ENCODE results near the gene ASPRV1.

ASPRV1 gene

DNA sequence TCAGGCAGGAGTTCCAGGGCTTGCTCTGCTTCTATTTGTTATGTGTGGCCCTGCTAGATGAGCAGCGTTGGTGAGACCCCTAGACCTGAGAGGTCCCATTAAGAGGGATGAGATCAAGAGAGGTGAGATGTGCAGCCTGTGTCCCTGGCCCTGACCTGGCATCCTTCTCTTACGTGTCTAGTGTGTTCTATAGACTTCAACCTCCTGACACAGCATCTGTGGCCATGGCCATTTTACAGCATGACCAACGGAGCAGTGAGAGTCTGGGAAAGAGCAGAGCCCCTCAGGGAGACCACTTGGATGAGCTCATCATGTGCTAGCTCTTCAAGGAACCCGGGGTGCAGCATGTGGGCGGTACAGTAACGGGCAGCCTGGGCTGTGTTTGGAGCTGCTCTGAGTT, 32.7 kb upstream of the ASPRV1 start:
- H3K4me3 ChIP-seq (ENCODE audit: insufficient read length, low read depth), result no peak overlapping the region
- H3K4me1 ChIP-seq (ENCODE audit: insufficient read depth, insufficient read length), result peaks cover 2% of the 10 kb centered on the region
- no peak for DNase-seq (ENCODE audit: low read depth, low spot score)
- no peaks in the 10 kb centered on the region for H3K9me3 ChIP-seq (ENCODE audit: insufficient read depth, low read length)
- H3K9ac ChIP-seq (ENCODE audit: insufficient read length, low read depth), result no peak overlapping the region
- no peaks in the 10 kb centered on the region for H3K36me3 ChIP-seq (ENCODE audit: insufficient read depth, insufficient read length, low read length)
- TF ChIP-seq SUZ12 (IDR thresholded peaks at IDR 0.05; ENCODE audit: extremely low read depth, insufficient read depth, insufficient read length) (no peak), YY1 (IDR thresholded peaks at IDR 0.05; ENCODE audit: insufficient read depth, insufficient read length) (no peak), ZNF274 (IDR thresholded peaks at IDR 0.05; ENCODE audit: low read depth, low read length) (no peak)
- no peaks in the 10 kb centered on the region for H3K27me3 ChIP-seq (ENCODE audit: insufficient read depth, insufficient read length)

DNA sequence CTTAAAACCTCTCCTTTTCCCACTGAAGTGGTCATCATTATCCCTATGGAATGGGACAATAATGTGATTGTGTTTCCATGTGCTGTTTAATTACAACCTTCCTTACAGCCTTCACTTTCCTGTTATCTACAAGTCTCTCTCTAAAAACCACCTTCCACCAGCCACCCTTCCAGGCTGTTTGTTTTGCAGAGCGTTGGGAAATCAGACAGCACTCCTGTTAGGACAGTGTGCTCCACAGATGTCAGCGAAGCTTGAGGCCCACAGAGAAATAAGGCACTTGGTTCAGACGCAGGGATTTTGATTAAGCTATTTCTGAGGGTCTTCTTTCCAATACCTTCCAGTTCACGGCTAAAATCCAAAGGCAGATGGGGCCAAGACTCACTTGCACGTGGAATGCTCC, 32.3 kb upstream of the ASPRV1 start:
- Histone ChIP-seq H3K4me1 (ENCODE audit: insufficient read depth, insufficient read length) (peaks cover 2% of the 10 kb centered on the region), H3K36me3 (ENCODE audit: insufficient read depth, insufficient read length, low read length) (no peaks in the 10 kb centered on the region), H3K27me3 (ENCODE audit: insufficient read depth, insufficient read length) (no peaks in the 10 kb centered on the region), H3K9me3 (ENCODE audit: insufficient read depth, low read length) (no peaks in the 10 kb centered on the region), H3K9ac (ENCODE audit: insufficient read length, low read depth) (no peak overlapping the region), H3K4me3 (ENCODE audit: insufficient read length, low read depth) (no peak overlapping the region)
- no peak for TF ChIP-seq SUZ12 (IDR thresholded peaks at IDR 0.05; ENCODE audit: extremely low read depth, insufficient read depth, insufficient read length)
- TF ChIP-seq ZNF274 (IDR thresholded peaks at IDR 0.05; ENCODE audit: low read depth, low read length), result no peak
- TF ChIP-seq YY1 (IDR thresholded peaks at IDR 0.05; ENCODE audit: insufficient read depth, insufficient read length), result no peak
- no peak for DNase-seq (ENCODE audit: low read depth, low spot score)

DNA sequence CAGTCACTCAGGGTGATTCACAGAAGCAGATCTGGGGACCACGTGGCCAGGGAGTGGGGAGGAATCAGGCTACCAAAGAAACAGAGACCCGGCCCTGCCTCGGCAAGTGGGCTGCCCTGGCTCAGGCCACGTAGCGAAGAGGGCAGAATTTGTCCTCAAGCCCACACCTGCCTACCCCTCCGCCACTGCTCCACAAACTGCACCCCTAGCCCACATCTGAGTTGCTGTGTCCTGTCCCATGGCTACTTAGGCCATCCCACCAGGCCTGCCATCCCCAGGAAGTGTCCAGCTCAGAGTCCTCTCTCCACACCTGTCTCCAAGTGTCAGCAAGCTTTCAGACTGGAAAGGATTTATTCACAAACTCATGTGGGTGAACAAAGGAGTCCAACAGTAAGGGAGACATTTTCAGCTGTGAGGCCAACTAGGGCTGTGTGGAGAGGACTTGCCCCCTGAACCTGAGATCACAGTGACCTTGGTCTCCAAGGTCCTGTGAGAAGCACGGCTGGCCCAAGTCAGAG, 31.7 kb upstream of the ASPRV1 start:
- Histone ChIP-seq H3K36me3 (ENCODE audit: insufficient read depth, insufficient read length, low read length) (no peaks in the 10 kb centered on the region), H3K9ac (ENCODE audit: insufficient read length, low read depth) (no peak overlapping the region), H3K9me3 (ENCODE audit: insufficient read depth, low read length) (no peaks in the 10 kb centered on the region), H3K4me3 (ENCODE audit: insufficient read length, low read depth) (no peak overlapping the region), H3K4me1 (ENCODE audit: insufficient read depth, insufficient read length) (peaks cover 2% of the 10 kb centered on the region), H3K27me3 (ENCODE audit: insufficient read depth, insufficient read length) (no peaks in the 10 kb centered on the region)
- DNase-seq (ENCODE audit: low read depth, low spot score), result no peak
- no peak for TF ChIP-seq YY1 (IDR thresholded peaks at IDR 0.05; ENCODE audit: insufficient read depth, insufficient read length)

DNA sequence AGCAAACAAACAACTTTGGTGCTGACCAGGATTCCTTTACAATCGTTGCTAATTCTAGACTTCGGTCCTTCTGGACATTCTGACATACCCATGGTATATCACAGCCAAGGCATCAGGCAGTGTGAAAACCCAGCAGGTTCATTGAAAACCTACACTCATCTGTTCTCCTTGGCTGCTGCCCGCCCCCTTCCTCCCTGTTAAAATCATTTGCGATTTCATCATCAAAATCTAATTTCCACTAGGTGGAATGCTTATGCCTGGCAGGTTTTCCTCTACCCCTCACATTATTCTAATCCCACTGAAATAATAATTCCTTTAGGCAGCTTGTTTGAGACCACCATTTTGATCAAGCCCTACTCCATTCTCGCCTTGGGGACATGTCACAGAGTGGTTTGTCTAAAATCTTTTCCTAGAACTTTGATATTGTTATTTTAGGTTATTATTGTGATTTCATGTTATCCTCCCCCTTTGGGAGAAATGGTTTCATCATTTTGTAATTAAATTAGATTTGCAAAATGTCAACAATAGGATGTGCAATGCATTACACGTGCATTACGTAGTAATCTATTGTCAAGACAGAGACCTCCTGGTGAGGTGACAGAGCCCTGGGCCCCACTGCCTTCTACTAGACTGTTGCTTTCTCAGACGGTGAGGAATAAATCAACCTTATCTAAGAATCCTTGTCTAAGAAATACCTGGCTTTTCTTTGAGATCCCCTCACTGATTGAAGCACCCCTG, 31.0 kb upstream of the ASPRV1 start:
- Histone ChIP-seq H3K4me3 (ENCODE audit: insufficient read length, low read depth) (no peak overlapping the region), H3K4me1 (ENCODE audit: insufficient read depth, insufficient read length) (peaks cover 2% of the 10 kb centered on the region), H3K36me3 (ENCODE audit: insufficient read depth, insufficient read length, low read length) (no peaks in the 10 kb centered on the region), H3K9ac (ENCODE audit: insufficient read length, low read depth) (no peak overlapping the region), H3K27me3 (ENCODE audit: insufficient read depth, insufficient read length) (no peaks in the 10 kb centered on the region), H3K9me3 (ENCODE audit: insufficient read depth, low read length) (no peaks in the 10 kb centered on the region)
- DNase-seq (ENCODE audit: low read depth, low spot score), result no peak
- no peak for TF ChIP-seq YY1 (IDR thresholded peaks at IDR 0.05; ENCODE audit: insufficient read depth, insufficient read length)
- TF ChIP-seq ZNF274 (IDR thresholded peaks at IDR 0.05; ENCODE audit: low read depth, low read length), result no peak
- TF ChIP-seq SUZ12 (IDR thresholded peaks at IDR 0.05; ENCODE audit: extremely low read depth, insufficient read depth, insufficient read length), result no peak

DNA sequence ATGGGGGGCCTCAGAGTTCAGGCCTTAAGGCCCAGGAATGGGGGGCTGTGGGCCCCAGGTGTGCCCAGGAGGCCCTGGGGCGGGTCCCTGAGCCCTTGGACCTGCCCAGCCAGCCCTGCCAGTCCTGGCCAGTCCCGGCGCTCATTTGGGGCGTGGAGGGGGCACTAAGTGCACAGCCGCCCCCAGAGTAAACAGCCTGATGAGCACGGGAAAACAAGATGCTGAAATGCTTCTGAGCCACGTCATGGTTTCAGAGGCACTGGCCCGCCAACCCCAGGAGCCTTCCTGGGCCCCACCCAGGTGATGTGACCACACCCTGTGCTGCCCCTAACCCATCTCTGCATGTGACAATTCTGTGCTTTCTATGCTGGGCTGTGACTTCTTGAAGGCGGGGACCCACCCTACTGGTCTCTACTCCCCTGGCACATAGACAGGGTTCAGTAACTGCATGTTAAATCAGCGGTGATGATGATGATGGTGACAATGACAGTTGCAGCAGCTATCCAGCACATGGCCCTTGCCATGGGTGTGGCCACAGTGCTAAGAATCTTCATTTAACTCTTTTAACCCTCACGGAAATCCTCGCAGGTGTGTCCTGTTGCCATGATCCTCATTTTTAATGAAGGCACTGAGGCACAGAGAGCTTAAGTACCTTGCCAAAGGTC, 28.1 kb upstream of the ASPRV1 start:
- Histone ChIP-seq H3K4me3 (ENCODE audit: insufficient read length, low read depth) (no peak overlapping the region), H3K36me3 (ENCODE audit: insufficient read depth, insufficient read length, low read length) (no peaks in the 10 kb centered on the region), H3K9me3 (ENCODE audit: insufficient read depth, low read length) (no peaks in the 10 kb centered on the region), H3K27me3 (ENCODE audit: insufficient read depth, insufficient read length) (no peaks in the 10 kb centered on the region), H3K9ac (ENCODE audit: insufficient read length, low read depth) (no peak overlapping the region), H3K4me1 (ENCODE audit: insufficient read depth, insufficient read length) (no peaks in the 10 kb centered on the region)
- TF ChIP-seq SUZ12 (IDR thresholded peaks at IDR 0.05; ENCODE audit: extremely low read depth, insufficient read depth, insufficient read length) (no peak), YY1 (IDR thresholded peaks at IDR 0.05; ENCODE audit: insufficient read depth, insufficient read length) (no peak), ZNF274 (IDR thresholded peaks at IDR 0.05; ENCODE audit: low read depth, low read length) (no peak)
- no peak for DNase-seq (ENCODE audit: low read depth, low spot score)

DNA sequence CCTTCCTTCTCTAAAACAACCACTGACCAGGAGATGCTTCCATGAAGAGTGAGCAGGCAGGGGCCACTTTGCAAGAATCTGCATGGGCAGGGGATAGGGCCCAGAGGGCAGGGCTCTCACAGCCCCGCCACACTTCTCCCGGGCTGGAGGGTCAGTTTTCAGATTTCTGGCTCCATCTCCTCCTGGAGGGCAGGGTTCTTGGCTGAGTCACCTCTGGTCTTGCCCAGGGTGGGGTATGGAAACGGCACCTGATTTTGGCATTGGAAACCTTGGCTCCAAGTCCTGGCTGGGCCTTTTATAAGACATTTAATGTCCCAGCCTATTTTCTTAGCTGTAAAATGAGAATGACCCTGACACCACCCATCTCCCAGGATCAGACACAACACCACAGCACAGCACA, 27.6 kb upstream of the ASPRV1 start:
- DNase-seq (ENCODE audit: low read depth, low spot score), result no peak
- no peak for TF ChIP-seq ZNF274 (IDR thresholded peaks at IDR 0.05; ENCODE audit: low read depth, low read length)
- no peak for TF ChIP-seq YY1 (IDR thresholded peaks at IDR 0.05; ENCODE audit: insufficient read depth, insufficient read length)
- TF ChIP-seq SUZ12 (IDR thresholded peaks at IDR 0.05; ENCODE audit: extremely low read depth, insufficient read depth, insufficient read length), result no peak
- H3K9me3 ChIP-seq (ENCODE audit: insufficient read depth, low read length), result no peaks in the 10 kb centered on the region

DNA sequence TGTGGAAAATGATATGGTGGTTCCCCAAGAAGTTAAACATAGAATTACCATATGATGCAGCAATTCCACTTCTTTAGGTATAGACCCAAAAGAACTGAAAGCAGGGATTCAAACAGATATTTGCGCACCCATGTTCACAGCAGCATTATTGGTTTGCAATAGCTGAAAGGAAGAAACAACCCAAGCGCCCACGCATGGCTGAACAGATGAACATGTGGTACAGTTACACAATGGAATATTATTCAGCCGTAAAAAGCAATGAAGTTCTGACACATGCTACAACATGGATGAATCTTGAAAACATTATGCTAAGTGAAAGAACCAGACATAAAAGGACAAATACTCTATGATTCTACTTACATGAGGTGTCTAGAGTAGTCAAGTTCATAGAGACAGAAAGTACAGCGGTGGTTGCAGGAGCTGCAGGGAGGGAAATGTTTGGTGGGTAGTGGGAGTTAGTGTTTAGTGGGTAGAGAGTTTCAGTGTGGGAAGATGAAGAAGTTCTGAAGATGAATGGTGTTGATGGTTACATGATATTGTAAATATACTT, 26.7 kb upstream of the ASPRV1 start:
- Histone ChIP-seq H3K9ac (ENCODE audit: insufficient read length, low read depth) (no peak overlapping the region), H3K4me3 (ENCODE audit: insufficient read length, low read depth) (no peak overlapping the region), H3K4me1 (ENCODE audit: insufficient read depth, insufficient read length) (no peaks in the 10 kb centered on the region), H3K27me3 (ENCODE audit: insufficient read depth, insufficient read length) (no peaks in the 10 kb centered on the region), H3K9me3 (ENCODE audit: insufficient read depth, low read length) (no peaks in the 10 kb centered on the region), H3K36me3 (ENCODE audit: insufficient read depth, insufficient read length, low read length) (no peaks in the 10 kb centered on the region)
- no peak for TF ChIP-seq YY1 (IDR thresholded peaks at IDR 0.05; ENCODE audit: insufficient read depth, insufficient read length)
- TF ChIP-seq ZNF274 (IDR thresholded peaks at IDR 0.05; ENCODE audit: low read depth, low read length), result no peak
- no peak for TF ChIP-seq SUZ12 (IDR thresholded peaks at IDR 0.05; ENCODE audit: extremely low read depth, insufficient read depth, insufficient read length)
- no peak for DNase-seq (ENCODE audit: low read depth, low spot score)

More for the DNA sequence above, 27.6 kb upstream of the ASPRV1 start:
- H3K4me3 ChIP-seq (ENCODE audit: insufficient read length, low read depth), result no peak overlapping the region
- no peak overlapping the region for H3K9ac ChIP-seq (ENCODE audit: insufficient read length, low read depth)
- H3K27me3 ChIP-seq (ENCODE audit: insufficient read depth, insufficient read length), result no peaks in the 10 kb centered on the region
- no peaks in the 10 kb centered on the region for H3K4me1 ChIP-seq (ENCODE audit: insufficient read depth, insufficient read length)
- no peaks in the 10 kb centered on the region for H3K36me3 ChIP-seq (ENCODE audit: insufficient read depth, insufficient read length, low read length)

All from NT2/D1 (cell line).